HepG2 (cell line): ENCODE data around the gene FAM3B. TPM values are rescaled to one million over a fixed set of nuclear protein-coding genes. Genes with fewer than 3 reads are reported as not detected.
A peak's percentile ranks its signal among the peaks of the same experiment; 100 is the strongest.

ENCODE experiments used
- ATAC-seq: fragments of 200-7000 bp; cut with Tn5 transposase; 3 replicates; pipeline ENCODE4 v1.9.1; 2020; ENCODE audit warnings: mild to moderate bottlenecking, moderate library complexity
- BruUV-seq: library from RNA; stranded (reverse); fragments of 400-500 nt; replicated peaks from 2 replicates; lab custom pipeline; 2021; lab: Mats Ljungman, UMichigan
- CTCF ChIA-PET: fragments of 300-600 bp; formaldehyde crosslinking; extraction: SDS; loops from one replicate; lab custom pipeline; 2021; ENCODE audit warnings: low total read pairs, inconsistent platforms, low intra/inter-chr PET ratio; lab: Yijun Ruan, JAX
- POLR2A ChIA-PET: fragments of 350-600 bp; sonication (Branson Sonifier 250); formaldehyde crosslinking; loops from one replicate; lab custom pipeline; 2020; ENCODE audit warnings: antibody characterized with exemption, inconsistent platforms; lab: Yijun Ruan, JAX
- DNase-seq: peaks from one replicate; pipeline ENCODE4 v3.0.0-alpha.2; 2015; ENCODE audit warnings: low spot score
- FAIRE-seq: peaks from 3 replicates; lab custom pipeline; 2011; peaks lifted over from hg19 to GRCh38; lab: Jason Lieb, UNC
- H2AFZ ChIP-seq: one replicate; pipeline ENCODE4 v1.6.1; 2011; ENCODE audit warnings: low read length, inconsistent platforms
- H3K27ac ChIP-seq: fragments of 300-600 bp; 3 replicates; pipeline ENCODE4 v1.8.0; 2011; ENCODE audit warnings: mixed run types, mild to moderate bottlenecking, mixed read lengths, low read length, inconsistent platforms; ENCODE audit not compliant: insufficient read depth; ENCODE audit errors: extremely low read length
- H3K27me3 ChIP-seq, 2 experiments: fragments of 200-600 bp in 1 of 2; 2 replicates in 1 of 2; 3 replicates in 1 of 2; pipeline versions ENCODE4 v1.6.0 to v1.8.0; 2011; ENCODE audit warnings: low read length in 2 of 2, mild to moderate bottlenecking in 2 of 2, moderate library complexity in 2 of 2, inconsistent platforms in 1 of 2; ENCODE audit not compliant: insufficient read depth in 2 of 2, control insufficient read depth in 1 of 2
- H3K36me3 ChIP-seq, 2 experiments: fragments of 200-600 bp in 1 of 2; replicated peaks in 1 of 2; 2 replicates in 1 of 2; 3 replicates in 1 of 2; pipeline versions ENCODE4 v1.5.1 to v1.8.0; 2011; ENCODE audit warnings: low read length in 2 of 2, inconsistent platforms in 1 of 2; ENCODE audit not compliant: insufficient read depth in 2 of 2, control insufficient read depth in 1 of 2
- H3K4me1 ChIP-seq: 2 replicates; pipeline ENCODE4 v1.5.1; 2012; ENCODE audit warnings: low read length, inconsistent platforms; ENCODE audit not compliant: insufficient read depth
- H3K4me2 ChIP-seq: 2 replicates; pipeline ENCODE4 v1.6.0; 2011; ENCODE audit warnings: low read depth, low read length, inconsistent platforms
- H3K4me3 ChIP-seq, 3 experiments: fragments of 200-600 bp in 1 of 3; sonication (generic), shearing (Covaris generic) in 1 of 3; replicated peaks in 1 of 3; 2 replicates each; pipeline ENCODE4 v1.5.1; 2011 to 2016; ENCODE audit warnings: low read length in 3 of 3, inconsistent platforms in 2 of 3, low read depth in 2 of 3, mild to moderate bottlenecking in 2 of 3, control low read depth in 1 of 3, mixed read lengths in 1 of 3; ENCODE audit not compliant: insufficient read depth in 1 of 3
- H3K79me2 ChIP-seq: one replicate; pipeline ENCODE4 v1.6.1; 2011; ENCODE audit warnings: low read length, inconsistent platforms; ENCODE audit not compliant: insufficient read depth
- H3K9ac ChIP-seq: 2 replicates; pipeline ENCODE4 v1.6.0; 2011; ENCODE audit warnings: mild to moderate bottlenecking, low read depth, low read length, inconsistent platforms; ENCODE audit not compliant: insufficient read depth
- H3K9me3 ChIP-seq: 2 replicates; pipeline ENCODE4 v1.5.1; 2012; ENCODE audit warnings: mild to moderate bottlenecking, low read length
- H4K20me1 ChIP-seq: 2 replicates; pipeline ENCODE4 v1.6.0; 2011; ENCODE audit warnings: inconsistent platforms, mild to moderate bottlenecking, low read length, moderate library complexity; ENCODE audit not compliant: insufficient read depth
- ATF7-NPFF ChIP-seq: sonication (generic); formaldehyde crosslinking; IDR thresholded peaks from 2 replicates; pipeline ENCODE4 v1.8.1; 2023; ENCODE audit warnings: mild to moderate bottlenecking, low read depth, missing genetic modification reagents, moderate library complexity
- HNF4A ChIP-seq: sonication (generic); formaldehyde crosslinking; IDR thresholded peaks from 2 replicates; pipeline ENCODE4 v1.4.0; 2020; ENCODE audit warnings: missing genetic modification reagents
- KDM1A ChIP-seq: IDR thresholded peaks from 2 replicates; pipeline ENCODE4 v1.6.1; 2016; ENCODE audit warnings: missing compliant biosample characterization
- SIN3A ChIP-seq: IDR thresholded peaks from 2 replicates; pipeline ENCODE4 v1.6.1; 2011; ENCODE audit warnings: low read depth, mild to moderate bottlenecking, control low read depth, low read length, borderline replicate concordance
- ZBTB38 ChIP-seq: sonication (generic); formaldehyde crosslinking; IDR thresholded peaks from 2 replicates; pipeline ENCODE4 v1.5.1; 2020; ENCODE audit warnings: mild to moderate bottlenecking, missing genetic modification reagents
- ZNF264 ChIP-seq: sonication (generic); formaldehyde crosslinking; IDR thresholded peaks from 2 replicates; pipeline ENCODE4 v1.4.0; 2020; ENCODE audit warnings: missing genetic modification reagents
- ZNF292 ChIP-seq: sonication (generic); formaldehyde crosslinking; IDR thresholded peaks from 2 replicates; pipeline ENCODE4 v1.8.1; 2022; ENCODE audit warnings: mild to moderate bottlenecking, low read depth, missing genetic modification reagents, borderline replicate concordance
- WGBS: methylation state at CpG from one replicate; pipeline ENCODE4 v1.1.6; 2017; ENCODE audit warnings: low lambda C conversion rate; 5-methylcytosine and 5-hydroxymethylcytosine counted together
- in situ Hi-C: cut with HindIII; loops from 2 replicates; pipeline ENCODE4 v1.10.0; 2017; ENCODE audit warnings: low pct_unique_long_range_greater_than_20kb; ENCODE audit not compliant: extremely low pct_ligation_motif_present
- intact Hi-C: fragments of 100-400 bp; cut with micrococcal nuclease; formaldehyde crosslinking; loops from one replicate; pipeline ENCODE4 v1.10.0; 2022; ENCODE audit not compliant: unreplicated experiment
- polyA plus RNA-seq, 8 experiments: library from polyadenylated mRNA; depleted of rRNA in 3 of 8; stranded (reverse) in 7 of 8; unstranded in 1 of 8; fragments of >200 nt; fragmentation: Illumina TruSeq in 4 of 8; extraction: Trizol in 4 of 8; gene quantifications; 2 replicates each; pipeline versions ENCODE4 v1.2.1 to v1.2.3, GENCODE V29; 2011 to 2016; ENCODE audit warnings: low read depth in 4 of 8, missing spikeins in 1 of 8, mixed read lengths in 1 of 8; ENCODE audit not compliant: insufficient read depth in 1 of 8
- total RNA-seq, 5 experiments: library from RNA; depleted of rRNA; stranded (reverse); fragments of >200 nt; fragmentation: Illumina TruSeq; extraction: Trizol; gene quantifications; 2 replicates each; pipeline ENCODE4 v1.2.3, GENCODE V29; 2016; ENCODE audit warnings: low read depth in 1 of 5
- TF ChIP-seq, protein P1 (sequence below): sonication (generic); formaldehyde crosslinking; IDR thresholded peaks from 2 replicates; pipeline ENCODE4 v1.4.0; 2020; ENCODE audit warnings: missing genetic modification reagents, borderline replicate concordance
- TF ChIP-seq, protein P2 (sequence below): sonication (generic); formaldehyde crosslinking; IDR thresholded peaks from 2 replicates; pipeline ENCODE4 v1.5.0; 2020; ENCODE audit warnings: missing genetic modification reagents

Gene FAM3B
- total and polyA plus RNA-seq, 2 of the 13 experiments (the other 11 are each of a cell fraction or from before 2014, with no cell fraction given): 46.5 to 62.0 TPM

DNA sequence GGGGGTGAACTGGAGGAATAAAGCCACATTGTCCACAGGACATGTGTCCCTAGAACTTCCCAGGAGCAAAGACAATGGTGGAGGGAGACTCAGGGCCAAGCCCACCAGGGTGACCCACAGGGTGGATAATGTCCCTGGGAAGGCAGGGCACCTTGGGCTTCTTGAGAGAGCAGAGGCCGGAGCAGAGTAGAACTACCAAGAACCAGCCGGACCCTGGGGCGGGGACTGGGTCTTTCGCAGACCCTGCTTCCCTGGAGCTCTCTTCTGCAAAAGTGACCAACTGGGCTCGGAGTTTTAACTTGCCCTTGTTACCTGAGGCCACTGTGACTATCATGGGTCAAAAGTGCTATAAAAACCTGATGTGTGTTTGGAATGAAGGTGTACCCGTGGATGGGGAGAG, 875 bp upstream of the FAM3B start:
- peak overlapping the region; percentile 76 for H3K4me2 ChIP-seq
- H3K79me2 ChIP-seq: no peaks in the 10 kb centered on the region
- CTCF ChIA-PET: no interaction called here
- H3K4me3 ChIP-seq: peak overlapping the region in 2 of 3 experiments; percentile 47 to 65; a peak in 2 of 6 replicates
- H3K27ac ChIP-seq: no peak overlapping the region
- H3K9me3 ChIP-seq: no peaks in the 10 kb centered on the region
- no peak overlapping the region for H3K9ac ChIP-seq
- H2AFZ ChIP-seq: no peak overlapping the region
- WGBS: 80% methylated on average over 6 of the region's 6 CpGs
- intact Hi-C loops: no loop called here
- no peak for ATAC-seq
- no peaks in the 10 kb centered on the region for H3K36me3 ChIP-seq
- H4K20me1 ChIP-seq: no peaks in the 10 kb centered on the region
- no peak for FAIRE-seq
- TF ChIP-seq, protein P1, sequence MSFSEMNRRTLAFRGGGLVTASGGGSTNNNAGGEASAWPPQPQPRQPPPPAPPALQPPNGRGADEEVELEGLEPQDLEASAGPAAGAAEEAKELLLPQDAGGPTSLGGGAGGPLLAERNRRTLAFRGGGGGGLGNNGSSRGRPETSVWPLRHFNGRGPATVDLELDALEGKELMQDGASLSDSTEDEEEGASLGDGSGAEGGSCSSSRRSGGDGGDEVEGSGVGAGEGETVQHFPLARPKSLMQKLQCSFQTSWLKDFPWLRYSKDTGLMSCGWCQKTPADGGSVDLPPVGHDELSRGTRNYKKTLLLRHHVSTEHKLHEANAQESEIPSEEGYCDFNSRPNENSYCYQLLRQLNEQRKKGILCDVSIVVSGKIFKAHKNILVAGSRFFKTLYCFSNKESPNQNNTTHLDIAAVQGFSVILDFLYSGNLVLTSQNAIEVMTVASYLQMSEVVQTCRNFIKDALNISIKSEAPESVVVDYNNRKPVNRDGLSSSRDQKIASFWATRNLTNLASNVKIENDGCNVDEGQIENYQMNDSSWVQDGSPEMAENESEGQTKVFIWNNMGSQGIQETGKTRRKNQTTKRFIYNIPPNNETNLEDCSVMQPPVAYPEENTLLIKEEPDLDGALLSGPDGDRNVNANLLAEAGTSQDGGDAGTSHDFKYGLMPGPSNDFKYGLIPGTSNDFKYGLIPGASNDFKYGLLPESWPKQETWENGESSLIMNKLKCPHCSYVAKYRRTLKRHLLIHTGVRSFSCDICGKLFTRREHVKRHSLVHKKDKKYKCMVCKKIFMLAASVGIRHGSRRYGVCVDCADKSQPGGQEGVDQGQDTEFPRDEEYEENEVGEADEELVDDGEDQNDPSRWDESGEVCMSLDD (CRISPR knock-in tag): no peak
- TF ChIP-seq HNF4A (CRISPR knock-in tag) (no peak), ZBTB38 (no peak), SIN3A (no peak), ATF7-NPFF (no peak), ZNF264 (CRISPR knock-in tag) (no peak), KDM1A (CRISPR knock-in tag) (no peak), ZNF292 (CRISPR knock-in tag) (no peak)
- TF ChIP-seq, protein P2, sequence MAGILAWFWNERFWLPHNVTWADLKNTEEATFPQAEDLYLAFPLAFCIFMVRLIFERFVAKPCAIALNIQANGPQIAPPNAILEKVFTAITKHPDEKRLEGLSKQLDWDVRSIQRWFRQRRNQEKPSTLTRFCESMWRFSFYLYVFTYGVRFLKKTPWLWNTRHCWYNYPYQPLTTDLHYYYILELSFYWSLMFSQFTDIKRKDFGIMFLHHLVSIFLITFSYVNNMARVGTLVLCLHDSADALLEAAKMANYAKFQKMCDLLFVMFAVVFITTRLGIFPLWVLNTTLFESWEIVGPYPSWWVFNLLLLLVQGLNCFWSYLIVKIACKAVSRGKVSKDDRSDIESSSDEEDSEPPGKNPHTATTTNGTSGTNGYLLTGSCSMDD: no peak
- H3K27me3 ChIP-seq: peaks cover 3 to 22% of the 10 kb centered on the region in 2 experiments; a peak in 2 of 5 replicates
- peaks cover 48% of the 10 kb centered on the region for H3K4me1 ChIP-seq
- POLR2A ChIA-PET: interaction anchor here (1.2 kb wide), 1 partner anchor 10 kb away, joined by 3 read pairs; no protein-coding TSS in a partner anchor
- BruUV-seq: no TSS peak
- no peak for DNase-seq
- in situ Hi-C loops: no loop called here
